ENCODE measurements around the gene DPEP2.
A peak's percentile ranks its signal among the peaks of the same experiment; 100 is the strongest.
"Not testable (repeated sequence)": the region's sequence is repeated elsewhere in the genome, so short reads cannot be mapped to it uniquely, and the experiment has no call there.

The DPEP2 gene

DNA sequence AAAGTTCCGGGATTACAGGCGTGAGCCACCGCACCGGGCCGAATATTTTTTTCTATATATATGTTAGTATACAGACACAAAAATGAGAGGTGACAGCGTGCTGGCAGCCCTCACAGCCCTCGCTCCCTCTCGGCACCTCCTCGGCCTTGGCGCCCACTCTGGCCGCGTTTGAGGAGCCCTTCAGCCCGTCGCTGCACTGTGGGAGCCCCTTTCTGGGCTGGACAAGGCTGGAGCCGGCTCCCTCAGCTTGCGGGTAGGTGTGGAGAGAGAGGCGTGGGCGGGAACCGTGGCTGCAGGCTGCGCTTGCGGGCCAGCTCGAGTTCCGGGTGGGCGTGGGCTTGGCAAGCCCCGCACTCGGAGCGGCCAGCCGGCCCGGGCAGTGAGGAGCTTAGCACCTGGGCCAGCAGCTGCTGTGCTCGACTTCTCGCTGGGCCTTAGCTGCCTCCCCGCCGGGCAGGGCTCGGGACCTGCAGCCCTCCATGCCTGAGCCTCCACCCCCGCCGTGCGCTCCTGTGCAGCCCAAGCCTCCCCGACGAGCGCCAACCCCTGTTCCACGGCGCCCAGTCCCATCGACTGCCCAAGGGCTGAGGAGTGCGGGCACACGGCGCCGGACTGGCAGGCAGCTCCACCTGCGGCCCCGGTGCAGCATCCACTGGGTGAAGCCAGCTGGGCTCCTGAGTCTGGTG is 17.1 kb downstream of the DPEP2 start:
- no peak for DNase-seq (ENCODE audit: low read depth)

DNA sequence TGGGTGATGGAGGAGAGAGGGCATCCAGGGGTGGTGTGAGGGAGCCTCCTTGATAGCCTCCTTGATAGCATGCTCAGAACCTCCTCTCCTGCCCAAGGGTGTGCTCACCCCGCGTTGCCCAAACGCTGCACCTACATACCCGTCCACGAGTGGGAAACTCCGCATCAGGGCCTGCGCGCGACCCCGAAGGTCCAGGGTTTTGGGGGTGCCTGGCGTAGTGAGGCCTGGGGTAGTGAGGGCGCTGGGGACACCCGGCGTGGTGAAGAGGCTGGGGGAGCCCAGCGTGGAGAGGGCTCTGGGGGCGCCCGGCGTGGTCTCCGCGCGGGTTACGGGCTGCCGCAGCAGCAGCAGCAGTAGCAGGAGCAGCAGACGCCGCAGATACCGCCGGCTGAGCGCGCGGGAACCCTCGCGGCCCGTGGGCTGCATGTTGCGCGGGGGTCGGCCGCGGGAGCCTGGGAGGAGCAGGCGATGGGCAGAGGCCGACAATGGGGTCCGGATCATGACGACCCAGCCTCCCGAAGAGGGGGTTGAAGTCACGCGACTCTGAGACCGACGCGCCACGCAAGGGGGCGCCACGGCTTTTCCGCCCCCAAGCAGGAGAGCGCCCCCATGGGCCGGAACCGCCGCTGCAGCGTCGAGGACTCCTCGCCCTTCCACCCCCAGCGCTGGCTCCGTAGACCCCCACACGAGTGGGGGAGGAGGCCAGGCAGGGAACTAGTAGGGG is 19.2 kb downstream of the DPEP2 start, which contains the start of gene DPEP3:
TSS of gene DPEP3 (minus strand) at position 545 of the 724 bp plus-strand sequence. CDS start at position 426, 119 bp downstream.
- H3K4me3 ChIP-seq (ENCODE audit: low read depth, low read length) = no peak within 1 kb of the TSS
- no peak for DNase-seq (ENCODE audit: low read depth)
- TF ChIP-seq, protein P1, sequence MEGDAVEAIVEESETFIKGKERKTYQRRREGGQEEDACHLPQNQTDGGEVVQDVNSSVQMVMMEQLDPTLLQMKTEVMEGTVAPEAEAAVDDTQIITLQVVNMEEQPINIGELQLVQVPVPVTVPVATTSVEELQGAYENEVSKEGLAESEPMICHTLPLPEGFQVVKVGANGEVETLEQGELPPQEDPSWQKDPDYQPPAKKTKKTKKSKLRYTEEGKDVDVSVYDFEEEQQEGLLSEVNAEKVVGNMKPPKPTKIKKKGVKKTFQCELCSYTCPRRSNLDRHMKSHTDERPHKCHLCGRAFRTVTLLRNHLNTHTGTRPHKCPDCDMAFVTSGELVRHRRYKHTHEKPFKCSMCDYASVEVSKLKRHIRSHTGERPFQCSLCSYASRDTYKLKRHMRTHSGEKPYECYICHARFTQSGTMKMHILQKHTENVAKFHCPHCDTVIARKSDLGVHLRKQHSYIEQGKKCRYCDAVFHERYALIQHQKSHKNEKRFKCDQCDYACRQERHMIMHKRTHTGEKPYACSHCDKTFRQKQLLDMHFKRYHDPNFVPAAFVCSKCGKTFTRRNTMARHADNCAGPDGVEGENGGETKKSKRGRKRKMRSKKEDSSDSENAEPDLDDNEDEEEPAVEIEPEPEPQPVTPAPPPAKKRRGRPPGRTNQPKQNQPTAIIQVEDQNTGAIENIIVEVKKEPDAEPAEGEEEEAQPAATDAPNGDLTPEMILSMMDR (IDR thresholded peaks at IDR 0.05; ENCODE audit: low read depth, low read length, missing control alignments) = peak; percentile 24

More for the DNA sequence above, 17.1 kb downstream of the DPEP2 start:
- TF ChIP-seq, protein P1 (IDR thresholded peaks at IDR 0.05; ENCODE audit: low read depth, low read length, missing control alignments) = no peak
- H3K4me3 ChIP-seq (ENCODE audit: low read depth, low read length) = no peak overlapping the region

DNA sequence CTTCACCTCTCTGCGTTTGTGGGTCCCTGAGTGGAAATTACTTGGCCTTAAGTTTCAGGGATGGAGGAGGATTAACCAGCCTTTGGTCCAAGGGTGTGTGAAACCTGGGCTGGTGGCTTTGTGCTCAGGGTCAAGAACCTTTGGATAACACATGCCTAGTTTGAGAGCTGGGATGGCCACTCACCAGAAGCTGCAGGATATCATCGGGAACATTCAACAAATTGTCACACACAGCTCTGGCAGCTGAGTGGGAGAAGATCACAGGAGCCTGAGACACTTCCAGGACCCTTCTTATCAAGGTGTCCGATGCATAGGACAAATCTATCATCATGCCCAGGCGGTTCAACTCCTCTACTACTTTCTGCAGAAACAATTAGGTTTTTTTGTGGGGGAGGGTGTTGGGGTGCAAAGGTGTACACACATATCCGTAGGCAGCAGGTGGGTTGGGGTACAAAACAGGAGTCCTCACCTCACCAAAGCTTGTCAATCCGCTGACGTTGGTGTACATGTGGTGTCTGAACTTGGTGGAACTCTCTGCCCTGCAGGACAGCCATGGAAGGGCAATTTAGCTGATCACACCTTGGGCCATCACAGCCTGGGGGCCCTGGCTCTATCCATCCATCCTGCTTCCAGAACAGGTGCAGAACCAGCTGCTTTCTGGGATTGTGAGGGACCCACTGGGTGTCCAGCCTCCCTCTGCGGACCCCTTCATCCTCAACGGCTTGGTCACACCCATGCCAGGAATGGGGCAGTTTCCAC is 21.6 kb downstream of the DPEP2 start:
- no peak overlapping the region for H3K4me3 ChIP-seq (ENCODE audit: low read depth, low read length)
- DNase-seq (ENCODE audit: low read depth) = no peak
- TF ChIP-seq, protein P1 (IDR thresholded peaks at IDR 0.05; ENCODE audit: low read depth, low read length, missing control alignments) = peak; percentile 12

DNA sequence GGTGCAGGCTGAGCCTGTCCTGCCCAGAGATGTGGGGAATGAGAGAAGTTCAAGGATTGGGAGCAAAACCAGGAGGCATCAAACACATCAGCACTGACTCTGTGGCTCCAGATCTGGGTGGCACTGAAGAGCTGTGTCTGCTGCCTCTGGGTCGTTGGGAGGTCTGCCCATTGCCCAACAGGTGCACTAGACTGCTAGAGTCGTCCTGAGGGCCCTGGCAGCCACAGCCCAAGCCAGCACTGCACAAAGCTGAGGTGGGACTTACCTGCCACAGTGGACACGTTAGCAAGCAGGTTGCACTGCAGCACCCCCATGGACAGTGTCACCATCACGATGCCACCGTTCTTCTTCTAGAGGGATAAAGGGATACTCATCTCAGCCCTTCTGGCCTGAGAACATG is 22.3 kb downstream of the DPEP2 start:
- H3K4me3 ChIP-seq (ENCODE audit: low read depth, low read length) = no peak overlapping the region
- TF ChIP-seq, protein P1 (IDR thresholded peaks at IDR 0.05; ENCODE audit: low read depth, low read length, missing control alignments) = no peak
- DNase-seq (ENCODE audit: low read depth) = no peak

DNA sequence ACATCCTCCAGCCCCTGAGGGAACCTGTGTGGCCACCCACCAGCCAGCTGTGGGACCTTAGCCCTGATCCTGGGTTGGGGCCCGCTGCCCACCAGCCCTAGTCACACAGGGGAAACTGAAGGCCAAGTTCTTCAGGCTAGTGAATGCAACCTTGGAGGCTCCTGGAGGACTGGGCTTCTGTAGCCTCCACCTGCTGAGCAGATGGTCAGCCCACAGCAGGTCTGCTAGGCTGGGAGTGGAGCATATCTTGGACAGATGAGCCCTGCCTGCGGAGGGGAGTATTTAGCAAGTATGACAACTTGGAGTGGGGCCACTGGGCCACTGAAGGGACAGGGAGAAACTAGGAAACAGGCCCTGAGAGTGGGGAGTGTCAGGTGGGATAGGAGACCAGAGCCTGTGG is 23.1 kb downstream of the DPEP2 start:
- TF ChIP-seq, protein P1 (IDR thresholded peaks at IDR 0.05; ENCODE audit: low read depth, low read length, missing control alignments) = no peak
- DNase-seq (ENCODE audit: low read depth) = no peak
- no peak overlapping the region for H3K4me3 ChIP-seq (ENCODE audit: low read depth, low read length)

DNA sequence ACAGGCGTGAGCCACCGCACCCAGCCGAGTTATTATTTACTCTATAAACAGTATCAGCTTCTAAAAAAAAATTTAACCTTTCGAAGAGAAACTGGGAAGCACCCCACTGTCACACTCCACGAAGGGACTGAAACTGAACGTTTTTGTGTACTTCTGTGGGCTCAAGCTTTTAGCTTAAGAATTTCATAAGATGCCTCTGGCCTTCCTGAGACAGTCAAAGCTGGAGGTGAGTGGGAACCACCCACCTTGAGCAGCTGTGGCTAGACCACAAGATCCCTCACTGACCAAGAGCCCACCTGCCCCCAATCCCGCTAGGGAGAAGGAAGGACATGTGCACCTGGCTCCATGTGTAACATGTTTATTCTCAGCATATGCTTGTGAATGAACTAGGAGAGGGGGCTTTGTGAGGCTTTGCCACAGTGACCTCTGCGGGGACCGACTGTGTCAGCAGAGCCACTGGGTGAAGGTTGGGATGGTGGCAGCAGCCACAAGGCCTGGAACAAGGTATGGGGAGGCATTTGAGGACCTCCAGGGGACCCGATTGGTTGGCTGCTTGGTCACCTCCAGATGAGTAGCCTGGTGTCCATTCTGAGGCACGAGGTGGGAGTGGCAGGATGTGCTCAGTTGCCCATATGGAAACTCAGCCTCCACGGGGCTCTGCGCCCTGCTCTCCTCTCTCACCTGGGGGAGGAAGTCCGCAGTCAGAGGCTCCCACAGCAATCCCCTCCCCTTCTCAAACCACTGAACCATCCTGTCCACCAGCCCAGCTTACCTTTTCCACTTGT is 23.8 kb downstream of the DPEP2 start:
- TF ChIP-seq, protein P1 (IDR thresholded peaks at IDR 0.05; ENCODE audit: low read depth, low read length, missing control alignments) = no peak
- DNase-seq (ENCODE audit: low read depth) = no peak
- H3K4me3 ChIP-seq (ENCODE audit: low read depth, low read length) = no peak overlapping the region; the same call in 1 of the 2 replicates

DNA sequence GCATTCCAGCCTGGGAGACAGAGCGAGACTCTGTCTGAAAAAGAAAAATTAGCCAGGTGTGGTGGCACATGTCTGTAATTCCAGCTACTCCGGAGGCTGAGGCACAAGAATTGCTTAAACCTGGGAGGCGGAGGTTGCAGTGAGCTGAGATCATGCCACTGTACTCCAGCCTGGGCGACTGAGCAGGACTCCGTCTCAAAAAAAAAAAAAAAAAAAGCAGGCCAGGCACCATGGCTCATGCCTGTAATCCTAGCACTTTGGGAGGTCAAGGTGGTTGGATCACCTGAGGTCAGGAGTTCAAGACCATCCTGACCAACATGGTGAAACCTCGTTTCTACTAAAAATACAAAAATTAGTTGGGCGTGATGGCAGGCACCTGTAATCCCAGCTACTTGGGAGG is 27.0 kb downstream of the DPEP2 start:
- H3K4me3 ChIP-seq (ENCODE audit: low read depth, low read length); DNase-seq (ENCODE audit: low read depth): not testable (repeated sequence)

All from GM12864 (cell line).